HepG2 (cell line): ENCODE results near the gene CLDN4. TPM values are rescaled to one million over a fixed set of nuclear protein-coding genes. Genes with fewer than 3 reads are reported as not detected.

Source experiments
- ATAC-seq: fragments of 200-7000 bp; cut with Tn5 transposase; 3 replicates; pipeline ENCODE4 v1.9.1; 2020; ENCODE audit warnings: mild to moderate bottlenecking, moderate library complexity
- BruUV-seq: library from RNA; stranded (reverse); fragments of 400-500 nt; replicated peaks from 2 replicates; lab custom pipeline; 2021; lab: Mats Ljungman, UMichigan
- CTCF ChIA-PET: fragments of 300-600 bp; formaldehyde crosslinking; extraction: SDS; loops from one replicate; lab custom pipeline; 2021; ENCODE audit warnings: low total read pairs, inconsistent platforms, low intra/inter-chr PET ratio; lab: Yijun Ruan, JAX
- POLR2A ChIA-PET: fragments of 350-600 bp; sonication (Branson Sonifier 250); formaldehyde crosslinking; loops from one replicate; lab custom pipeline; 2020; ENCODE audit warnings: antibody characterized with exemption, inconsistent platforms; lab: Yijun Ruan, JAX
- DNase-seq: peaks from one replicate; pipeline ENCODE4 v3.0.0-alpha.2; 2015; ENCODE audit warnings: low spot score
- FAIRE-seq: peaks from 3 replicates; lab custom pipeline; 2011; peaks lifted over from hg19 to GRCh38; lab: Jason Lieb, UNC
- H2AFZ ChIP-seq: one replicate; pipeline ENCODE4 v1.6.1; 2011; ENCODE audit warnings: low read length, inconsistent platforms
- H3K27ac ChIP-seq: fragments of 300-600 bp; 3 replicates; pipeline ENCODE4 v1.8.0; 2011; ENCODE audit warnings: mixed run types, mild to moderate bottlenecking, mixed read lengths, low read length, inconsistent platforms; ENCODE audit not compliant: insufficient read depth; ENCODE audit errors: extremely low read length
- H3K27me3 ChIP-seq, 2 experiments: fragments of 200-600 bp in 1 of 2; 2 replicates in 1 of 2; 3 replicates in 1 of 2; pipeline versions ENCODE4 v1.6.0 to v1.8.0; 2011; ENCODE audit warnings: low read length in 2 of 2, mild to moderate bottlenecking in 2 of 2, moderate library complexity in 2 of 2, inconsistent platforms in 1 of 2; ENCODE audit not compliant: insufficient read depth in 2 of 2, control insufficient read depth in 1 of 2
- H3K36me3 ChIP-seq, 2 experiments: fragments of 200-600 bp in 1 of 2; replicated peaks in 1 of 2; 2 replicates in 1 of 2; 3 replicates in 1 of 2; pipeline versions ENCODE4 v1.5.1 to v1.8.0; 2011; ENCODE audit warnings: low read length in 2 of 2, inconsistent platforms in 1 of 2; ENCODE audit not compliant: insufficient read depth in 2 of 2, control insufficient read depth in 1 of 2
- H3K4me1 ChIP-seq: 2 replicates; pipeline ENCODE4 v1.5.1; 2012; ENCODE audit warnings: low read length, inconsistent platforms; ENCODE audit not compliant: insufficient read depth
- H3K4me2 ChIP-seq: 2 replicates; pipeline ENCODE4 v1.6.0; 2011; ENCODE audit warnings: low read depth, low read length, inconsistent platforms
- H3K4me3 ChIP-seq, 3 experiments: fragments of 200-600 bp in 1 of 3; sonication (generic), shearing (Covaris generic) in 1 of 3; replicated peaks in 1 of 3; 2 replicates each; pipeline ENCODE4 v1.5.1; 2011 to 2016; ENCODE audit warnings: low read length in 3 of 3, inconsistent platforms in 2 of 3, low read depth in 2 of 3, mild to moderate bottlenecking in 2 of 3, control low read depth in 1 of 3, mixed read lengths in 1 of 3; ENCODE audit not compliant: insufficient read depth in 1 of 3
- H3K79me2 ChIP-seq: one replicate; pipeline ENCODE4 v1.6.1; 2011; ENCODE audit warnings: low read length, inconsistent platforms; ENCODE audit not compliant: insufficient read depth
- H3K9ac ChIP-seq: 2 replicates; pipeline ENCODE4 v1.6.0; 2011; ENCODE audit warnings: mild to moderate bottlenecking, low read depth, low read length, inconsistent platforms; ENCODE audit not compliant: insufficient read depth
- H3K9me3 ChIP-seq: 2 replicates; pipeline ENCODE4 v1.5.1; 2012; ENCODE audit warnings: mild to moderate bottlenecking, low read length
- H4K20me1 ChIP-seq: 2 replicates; pipeline ENCODE4 v1.6.0; 2011; ENCODE audit warnings: inconsistent platforms, mild to moderate bottlenecking, low read length, moderate library complexity; ENCODE audit not compliant: insufficient read depth
- DPF2 ChIP-seq: sonication (generic); formaldehyde crosslinking; IDR thresholded peaks from 2 replicates; pipeline ENCODE4 v1.4.0; 2020; ENCODE audit warnings: mild to moderate bottlenecking, low read depth, missing genetic modification reagents, borderline replicate concordance
- HNF4A ChIP-seq: sonication (generic); formaldehyde crosslinking; IDR thresholded peaks from 2 replicates; pipeline ENCODE4 v1.4.0; 2020; ENCODE audit warnings: missing genetic modification reagents
- MATR3 ChIP-seq: sonication (generic); formaldehyde crosslinking; IDR thresholded peaks from 2 replicates; pipeline ENCODE4 v1.4.0; 2020; ENCODE audit warnings: missing genetic modification reagents
- SKI ChIP-seq: fragments of 450-650 bp; IDR thresholded peaks from one replicate; pipeline ENCODE4 v1.6.1; 2018; ENCODE audit warnings: mild to moderate bottlenecking; ENCODE audit not compliant: partially characterized antibody
- XBP1 ChIP-seq: sonication (generic); formaldehyde crosslinking; IDR thresholded peaks from 2 replicates; pipeline ENCODE4 v1.5.0; 2020; ENCODE audit warnings: missing genetic modification reagents
- ZKSCAN5 ChIP-seq: sonication (generic); formaldehyde crosslinking; IDR thresholded peaks from 2 replicates; pipeline ENCODE4 v1.5.1; 2020; ENCODE audit warnings: mild to moderate bottlenecking, missing genetic modification reagents
- ZNF329 ChIP-seq: sonication (generic); formaldehyde crosslinking; IDR thresholded peaks from 2 replicates; pipeline ENCODE4 v1.9.0; 2021; ENCODE audit warnings: low read depth, mild to moderate bottlenecking, missing genetic modification reagents
- ZZZ3 ChIP-seq: sonication (generic); formaldehyde crosslinking; IDR thresholded peaks from 2 replicates; pipeline ENCODE4 v1.4.0; 2020; ENCODE audit warnings: missing genetic modification reagents, mild to moderate bottlenecking, borderline replicate concordance
- WGBS: methylation state at CpG from one replicate; pipeline ENCODE4 v1.1.6; 2017; ENCODE audit warnings: low lambda C conversion rate; 5-methylcytosine and 5-hydroxymethylcytosine counted together
- in situ Hi-C: cut with HindIII; loops from 2 replicates; pipeline ENCODE4 v1.10.0; 2017; ENCODE audit warnings: low pct_unique_long_range_greater_than_20kb; ENCODE audit not compliant: extremely low pct_ligation_motif_present
- intact Hi-C: fragments of 100-400 bp; cut with micrococcal nuclease; formaldehyde crosslinking; loops from one replicate; pipeline ENCODE4 v1.10.0; 2022; ENCODE audit not compliant: unreplicated experiment
- polyA plus RNA-seq, 8 experiments: library from polyadenylated mRNA; depleted of rRNA in 3 of 8; stranded (reverse) in 7 of 8; unstranded in 1 of 8; fragments of >200 nt; fragmentation: Illumina TruSeq in 4 of 8; extraction: Trizol in 4 of 8; gene quantifications; 2 replicates each; pipeline versions ENCODE4 v1.2.1 to v1.2.3, GENCODE V29; 2011 to 2016; ENCODE audit warnings: low read depth in 4 of 8, missing spikeins in 1 of 8, mixed read lengths in 1 of 8; ENCODE audit not compliant: insufficient read depth in 1 of 8
- total RNA-seq, 5 experiments: library from RNA; depleted of rRNA; stranded (reverse); fragments of >200 nt; fragmentation: Illumina TruSeq; extraction: Trizol; gene quantifications; 2 replicates each; pipeline ENCODE4 v1.2.3, GENCODE V29; 2016; ENCODE audit warnings: low read depth in 1 of 5
- TF ChIP-seq, protein P1 (sequence below): sonication (generic); formaldehyde crosslinking; IDR thresholded peaks from 2 replicates; pipeline ENCODE4 v1.8.0; 2022; ENCODE audit warnings: mild to moderate bottlenecking, missing genetic modification reagents, borderline replicate concordance
- TF ChIP-seq, protein P2 (sequence below): IDR thresholded peaks from 2 replicates; pipeline ENCODE4 v1.6.1; 2016; ENCODE audit warnings: low read depth, missing genetic modification reagents, missing compliant biosample characterization
- TF ChIP-seq, protein P3 (sequence below): sonication (generic); formaldehyde crosslinking; IDR thresholded peaks from 2 replicates; pipeline ENCODE4 v1.4.0; 2020; ENCODE audit warnings: missing genetic modification reagents, borderline replicate concordance

Gene CLDN4
- total and polyA plus RNA-seq, 2 of the 13 experiments (the other 11 are each of a cell fraction or from before 2014, with no cell fraction given) = 28.2 to 35.7 TPM

DNA sequence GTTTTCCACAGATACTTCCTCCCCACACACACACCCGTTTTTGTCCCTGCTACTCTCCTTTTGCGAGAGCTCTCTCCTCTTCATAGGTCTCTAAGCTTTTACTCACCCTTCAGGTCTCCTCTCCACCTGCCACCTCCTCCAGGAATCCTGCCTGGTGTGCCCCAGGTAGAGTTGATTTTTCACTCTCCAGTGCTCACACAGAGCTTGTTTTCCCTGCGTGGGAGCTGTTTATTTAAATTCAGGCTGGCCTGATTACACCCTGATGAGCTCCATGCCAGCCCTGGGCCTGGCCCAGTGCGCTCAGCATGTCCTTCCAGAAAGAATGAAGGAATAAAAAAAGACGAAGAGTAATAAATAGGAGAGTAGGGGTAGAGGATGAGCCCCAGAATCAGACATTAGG lies 7.5 kb upstream of the CLDN4 start (continued):
- TF ChIP-seq DPF2 (CRISPR knock-in tag) = no peak
- TF ChIP-seq, protein P1, sequence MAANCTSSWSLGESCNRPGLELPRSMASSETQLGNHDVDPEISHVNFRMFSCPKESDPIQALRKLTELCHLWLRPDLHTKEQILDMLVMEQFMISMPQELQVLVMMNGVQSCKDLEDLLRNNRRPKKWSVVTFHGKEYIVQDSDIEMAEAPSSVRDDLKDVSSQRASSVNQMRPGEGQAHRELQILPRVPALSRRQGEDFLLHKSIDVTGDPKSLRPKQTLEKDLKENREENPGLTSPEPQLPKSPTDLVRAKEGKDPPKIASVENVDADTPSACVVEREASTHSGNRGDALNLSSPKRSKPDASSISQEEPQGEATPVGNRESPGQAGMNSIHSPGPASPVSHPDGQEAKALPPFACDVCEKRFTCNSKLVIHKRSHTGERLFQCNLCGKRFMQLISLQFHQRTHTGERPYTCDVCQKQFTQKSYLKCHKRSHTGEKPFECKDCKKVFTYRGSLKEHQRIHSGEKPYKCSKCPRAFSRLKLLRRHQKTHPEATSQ (CRISPR knock-in tag) = no peak
- no peak for TF ChIP-seq MATR3 (CRISPR knock-in tag)

DNA sequence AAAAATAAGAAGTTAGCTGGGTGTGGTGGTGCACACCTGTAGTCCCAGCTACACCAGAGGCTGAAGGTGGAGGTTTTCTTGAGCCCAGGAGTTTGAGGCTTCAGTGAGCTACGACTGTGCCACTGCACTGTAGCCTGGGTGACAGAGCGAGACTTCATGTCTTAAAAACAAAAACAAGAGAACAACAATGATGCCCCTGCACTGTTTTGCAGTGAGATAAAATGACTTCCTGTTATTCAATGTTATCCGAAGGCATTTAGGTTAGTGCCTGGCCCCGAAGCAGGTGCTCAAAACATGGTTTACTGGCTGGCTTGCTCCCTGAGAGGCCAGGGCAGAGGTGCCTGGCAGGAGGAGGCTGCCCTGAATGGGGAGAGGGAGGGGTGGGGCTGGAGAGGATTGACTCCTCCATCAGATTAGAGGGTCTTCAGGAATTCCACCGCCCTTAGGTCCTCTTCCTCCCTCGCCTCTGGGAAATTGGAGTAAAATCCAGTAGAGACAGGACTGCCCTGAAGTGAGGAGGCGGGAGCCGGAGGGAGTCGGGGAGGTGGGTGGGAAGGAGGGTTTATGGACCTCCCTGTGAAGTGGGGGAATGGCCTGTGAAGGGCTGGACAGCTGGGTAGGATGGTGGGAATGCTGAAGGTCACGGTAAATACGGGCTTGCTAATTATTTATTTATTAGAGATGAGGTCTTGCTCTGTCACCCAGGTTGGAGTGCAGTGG lies 6.8 kb upstream of the CLDN4 start:
- intact Hi-C loops (no loop called here), in situ Hi-C loops (no loop called here)
- peaks cover 0 to 31% of the 10 kb centered on the region in 2 experiments; a peak in 3 of 5 replicates for H3K27me3 ChIP-seq
- peaks cover 44% of the 10 kb centered on the region for H3K4me1 ChIP-seq
- no peak for FAIRE-seq
- H3K9me3 ChIP-seq = no peaks in the 10 kb centered on the region
- no peak for TF ChIP-seq SKI
- TF ChIP-seq ZNF329 = no peak
- TF ChIP-seq HNF4A (CRISPR knock-in tag) = no peak
- TF ChIP-seq XBP1 (CRISPR knock-in tag) = no peak
- no peak for TF ChIP-seq ZKSCAN5 (CRISPR knock-in tag)
- TF ChIP-seq, protein P2, sequence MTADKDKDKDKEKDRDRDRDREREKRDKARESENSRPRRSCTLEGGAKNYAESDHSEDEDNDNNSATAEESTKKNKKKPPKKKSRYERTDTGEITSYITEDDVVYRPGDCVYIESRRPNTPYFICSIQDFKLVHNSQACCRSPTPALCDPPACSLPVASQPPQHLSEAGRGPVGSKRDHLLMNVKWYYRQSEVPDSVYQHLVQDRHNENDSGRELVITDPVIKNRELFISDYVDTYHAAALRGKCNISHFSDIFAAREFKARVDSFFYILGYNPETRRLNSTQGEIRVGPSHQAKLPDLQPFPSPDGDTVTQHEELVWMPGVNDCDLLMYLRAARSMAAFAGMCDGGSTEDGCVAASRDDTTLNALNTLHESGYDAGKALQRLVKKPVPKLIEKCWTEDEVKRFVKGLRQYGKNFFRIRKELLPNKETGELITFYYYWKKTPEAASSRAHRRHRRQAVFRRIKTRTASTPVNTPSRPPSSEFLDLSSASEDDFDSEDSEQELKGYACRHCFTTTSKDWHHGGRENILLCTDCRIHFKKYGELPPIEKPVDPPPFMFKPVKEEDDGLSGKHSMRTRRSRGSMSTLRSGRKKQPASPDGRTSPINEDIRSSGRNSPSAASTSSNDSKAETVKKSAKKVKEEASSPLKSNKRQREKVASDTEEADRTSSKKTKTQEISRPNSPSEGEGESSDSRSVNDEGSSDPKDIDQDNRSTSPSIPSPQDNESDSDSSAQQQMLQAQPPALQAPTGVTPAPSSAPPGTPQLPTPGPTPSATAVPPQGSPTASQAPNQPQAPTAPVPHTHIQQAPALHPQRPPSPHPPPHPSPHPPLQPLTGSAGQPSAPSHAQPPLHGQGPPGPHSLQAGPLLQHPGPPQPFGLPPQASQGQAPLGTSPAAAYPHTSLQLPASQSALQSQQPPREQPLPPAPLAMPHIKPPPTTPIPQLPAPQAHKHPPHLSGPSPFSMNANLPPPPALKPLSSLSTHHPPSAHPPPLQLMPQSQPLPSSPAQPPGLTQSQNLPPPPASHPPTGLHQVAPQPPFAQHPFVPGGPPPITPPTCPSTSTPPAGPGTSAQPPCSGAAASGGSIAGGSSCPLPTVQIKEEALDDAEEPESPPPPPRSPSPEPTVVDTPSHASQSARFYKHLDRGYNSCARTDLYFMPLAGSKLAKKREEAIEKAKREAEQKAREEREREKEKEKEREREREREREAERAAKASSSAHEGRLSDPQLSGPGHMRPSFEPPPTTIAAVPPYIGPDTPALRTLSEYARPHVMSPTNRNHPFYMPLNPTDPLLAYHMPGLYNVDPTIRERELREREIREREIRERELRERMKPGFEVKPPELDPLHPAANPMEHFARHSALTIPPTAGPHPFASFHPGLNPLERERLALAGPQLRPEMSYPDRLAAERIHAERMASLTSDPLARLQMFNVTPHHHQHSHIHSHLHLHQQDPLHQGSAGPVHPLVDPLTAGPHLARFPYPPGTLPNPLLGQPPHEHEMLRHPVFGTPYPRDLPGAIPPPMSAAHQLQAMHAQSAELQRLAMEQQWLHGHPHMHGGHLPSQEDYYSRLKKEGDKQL = no peak
- TF ChIP-seq ZZZ3 (CRISPR knock-in tag) = no peak
- TF ChIP-seq, protein P3, sequence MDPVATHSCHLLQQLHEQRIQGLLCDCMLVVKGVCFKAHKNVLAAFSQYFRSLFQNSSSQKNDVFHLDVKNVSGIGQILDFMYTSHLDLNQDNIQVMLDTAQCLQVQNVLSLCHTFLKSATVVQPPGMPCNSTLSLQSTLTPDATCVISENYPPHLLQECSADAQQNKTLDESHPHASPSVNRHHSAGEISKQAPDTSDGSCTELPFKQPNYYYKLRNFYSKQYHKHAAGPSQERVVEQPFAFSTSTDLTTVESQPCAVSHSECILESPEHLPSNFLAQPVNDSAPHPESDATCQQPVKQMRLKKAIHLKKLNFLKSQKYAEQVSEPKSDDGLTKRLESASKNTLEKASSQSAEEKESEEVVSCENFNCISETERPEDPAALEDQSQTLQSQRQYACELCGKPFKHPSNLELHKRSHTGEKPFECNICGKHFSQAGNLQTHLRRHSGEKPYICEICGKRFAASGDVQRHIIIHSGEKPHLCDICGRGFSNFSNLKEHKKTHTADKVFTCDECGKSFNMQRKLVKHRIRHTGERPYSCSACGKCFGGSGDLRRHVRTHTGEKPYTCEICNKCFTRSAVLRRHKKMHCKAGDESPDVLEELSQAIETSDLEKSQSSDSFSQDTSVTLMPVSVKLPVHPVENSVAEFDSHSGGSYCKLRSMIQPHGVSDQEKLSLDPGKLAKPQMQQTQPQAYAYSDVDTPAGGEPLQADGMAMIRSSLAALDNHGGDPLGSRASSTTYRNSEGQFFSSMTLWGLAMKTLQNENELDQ = no peak
- H3K27ac ChIP-seq = no peak overlapping the region
- POLR2A ChIA-PET = interaction anchor here (1.1 to 3.5 kb wide), 2 partner anchors 9 to 19 kb away, joined by 3 to 14 read pairs; partner anchors contain the start of gene METTL27
- CTCF ChIA-PET = no interaction called here
- no TSS peak for BruUV-seq
- no peak overlapping the region for H3K9ac ChIP-seq
- no peaks in the 10 kb centered on the region for H3K79me2 ChIP-seq
- H3K36me3 ChIP-seq = no peaks in the 10 kb centered on the region
- WGBS = 46% methylated on average over 11 of the region's 11 CpGs
- no peak overlapping the region for H2AFZ ChIP-seq
- no peak for ATAC-seq
- DNase-seq = no peak
- H3K4me2 ChIP-seq = no peak overlapping the region
- no peaks in the 10 kb centered on the region for H4K20me1 ChIP-seq
- H3K4me3 ChIP-seq = no peak overlapping the region
